Stimulated activated CD4-positive, alpha-beta T cell treated with anti-CD3 and anti-CD28 coated beads, Interleukin-4, amount 100 ng/mL, for 4 hours (primary cell): ENCODE measurements around the gene PRRT1.

Experiments
- DNase-seq, 2 experiments: peaks; one replicate each; pipeline ENCODE4 v3.0.0-alpha.2; 2020

Gene PRRT1

DNA sequence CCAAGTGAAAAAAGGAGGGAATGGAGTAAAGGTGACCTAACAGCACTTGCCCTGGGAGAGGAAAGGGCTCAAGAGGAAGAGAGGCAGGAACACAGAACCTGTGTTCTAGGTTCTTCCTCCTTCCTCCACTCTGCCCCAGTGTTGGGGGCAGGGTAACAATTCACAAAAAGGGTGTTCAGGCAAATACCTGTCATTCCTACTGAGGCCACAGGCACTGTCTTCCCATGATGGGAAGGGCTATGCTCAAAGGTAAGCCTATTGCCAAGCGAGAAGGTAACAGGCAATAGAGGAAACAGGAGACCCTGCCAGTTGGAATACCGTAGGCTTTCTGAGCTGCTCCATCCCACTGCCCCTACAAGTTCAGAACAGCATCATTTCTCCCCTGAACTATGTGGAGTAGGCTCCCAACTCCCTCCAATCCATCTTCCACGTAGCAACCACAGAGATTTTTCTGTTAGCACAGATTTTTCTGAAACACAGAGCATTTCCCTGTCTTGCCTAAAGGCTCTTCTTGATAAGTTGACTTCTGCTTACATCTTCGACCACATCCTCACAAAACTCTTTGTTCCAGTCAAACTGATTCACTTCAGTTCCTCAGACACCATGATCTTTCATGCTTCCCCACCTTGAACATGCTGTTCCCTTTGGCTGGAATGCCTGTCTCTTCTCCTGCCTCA lies 21.4 kb upstream of the PRRT1 start:
- no peak for DNase-seq

DNA sequence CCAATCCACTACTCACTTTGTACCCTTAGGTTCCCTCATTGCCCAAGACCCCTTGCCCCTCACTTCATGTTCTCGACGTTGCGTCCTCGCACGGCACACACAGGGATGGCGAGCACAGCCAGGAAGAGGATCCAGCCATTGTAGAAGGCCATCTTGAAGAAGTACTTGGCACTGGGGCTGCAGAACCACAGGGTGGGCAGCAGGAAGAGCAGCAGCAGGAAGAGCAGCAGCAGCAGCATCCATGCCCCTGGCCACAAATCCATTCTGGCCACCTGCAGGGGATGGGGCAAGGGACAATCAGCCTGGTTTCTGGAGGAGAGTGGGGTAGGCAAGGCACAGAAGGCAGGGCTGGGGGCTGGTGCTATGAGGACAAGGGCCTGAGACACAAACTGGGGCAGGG lies 19.5 kb upstream of the PRRT1 start:
- no peak for DNase-seq

DNA sequence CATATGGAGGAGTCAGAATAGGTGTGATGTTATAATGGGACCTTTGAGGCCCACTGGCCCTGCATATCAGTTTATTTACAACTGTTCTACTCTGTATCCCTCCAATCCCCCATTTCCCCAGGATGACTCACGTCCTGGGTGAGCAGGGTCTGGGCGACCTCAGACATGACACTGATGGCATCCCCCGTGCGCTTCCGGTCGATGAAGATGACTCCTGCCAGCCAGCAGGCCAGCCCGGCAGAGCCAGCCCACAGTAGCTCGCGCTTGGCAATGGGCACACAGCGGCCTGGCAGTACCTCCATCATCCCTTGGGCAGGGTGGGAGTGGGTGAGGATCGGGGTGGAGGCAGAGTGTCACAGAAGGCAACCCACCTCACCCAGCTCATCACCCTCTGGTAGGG lies 18.6 kb upstream of the PRRT1 start:
- DNase-seq: no peak

DNA sequence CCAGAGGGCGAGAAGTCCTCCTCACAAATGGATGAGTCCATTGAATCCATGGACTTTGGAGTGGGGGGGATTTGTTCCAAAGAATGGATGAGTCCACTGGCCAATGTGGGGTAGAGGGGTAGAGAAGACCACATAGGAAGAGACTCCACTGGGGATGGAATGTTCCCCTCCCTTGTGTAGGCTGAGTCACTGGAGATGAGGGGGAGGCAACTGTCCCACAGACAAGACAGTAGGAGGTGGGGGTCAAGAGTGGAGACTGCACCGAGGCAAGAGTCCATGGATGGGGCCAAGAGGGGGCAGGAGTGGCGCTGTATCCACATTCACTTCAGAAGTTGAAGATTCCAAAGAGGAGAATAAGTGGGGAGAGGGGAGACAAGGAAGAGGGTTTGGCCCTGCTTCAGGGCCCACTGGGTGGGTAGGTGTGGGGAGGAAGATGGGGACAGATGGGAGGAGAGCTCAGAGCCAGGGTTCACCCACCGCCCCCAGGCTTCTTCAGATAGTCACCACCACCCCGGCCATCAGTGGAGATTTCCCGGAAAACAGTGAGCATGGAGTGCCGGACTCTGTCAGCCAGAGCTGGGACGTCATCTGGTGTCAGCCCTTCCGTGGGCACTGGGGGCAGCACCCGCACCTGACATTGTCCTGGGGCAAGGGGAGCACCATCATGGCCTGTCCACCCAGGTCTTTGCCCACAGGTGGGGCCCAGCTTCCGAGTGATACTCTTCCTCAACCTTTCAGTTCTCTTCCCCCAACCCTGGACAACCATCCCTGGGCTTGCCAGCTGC lies 17.3 kb upstream of the PRRT1 start:
- no peak for DNase-seq

DNA sequence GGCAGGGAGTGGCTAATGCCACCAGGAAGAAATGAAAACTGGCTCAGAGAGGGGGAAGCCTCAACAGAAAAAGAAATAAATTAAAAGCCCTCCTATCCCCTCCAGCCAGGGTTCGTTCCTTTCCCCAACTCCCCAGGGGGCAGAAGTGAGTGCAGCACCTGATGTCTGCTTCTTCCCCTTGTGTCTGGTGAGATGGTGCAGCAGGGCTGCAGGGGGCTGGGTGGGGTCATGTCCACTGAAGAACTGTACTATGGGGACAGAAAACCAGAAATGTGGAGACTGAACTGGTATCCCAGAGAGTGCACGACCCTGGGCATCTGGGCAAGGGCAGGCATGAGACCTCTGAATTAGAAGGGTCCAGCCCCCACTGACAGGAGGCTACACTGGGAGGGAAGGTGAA lies 16.6 kb upstream of the PRRT1 start:
- DNase-seq: no peak

DNA sequence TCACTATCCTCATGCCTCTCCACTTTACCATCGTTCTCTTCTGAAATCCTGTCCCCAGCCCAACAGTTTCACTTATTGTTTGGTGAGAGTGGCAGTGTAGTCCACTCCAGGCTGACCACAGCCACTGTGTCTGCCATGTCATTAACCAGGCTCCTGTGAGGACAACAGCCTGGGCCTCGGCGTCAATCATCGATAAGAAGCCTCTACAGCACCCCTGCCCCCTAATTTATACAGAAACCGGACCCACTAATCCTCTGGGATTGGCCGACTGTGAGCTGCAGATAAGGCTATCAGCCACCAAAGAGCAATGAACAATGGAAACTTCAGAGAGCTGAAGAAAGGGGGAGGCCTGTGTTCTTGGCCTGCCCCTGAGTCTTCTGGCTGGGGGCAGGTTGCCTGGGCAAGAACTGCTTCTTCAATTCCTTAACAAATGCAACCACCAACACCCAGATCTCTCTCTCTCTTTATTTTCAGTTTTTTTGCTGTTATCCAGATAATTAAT lies 16.1 kb upstream of the PRRT1 start:
- DNase-seq: no peak

DNA sequence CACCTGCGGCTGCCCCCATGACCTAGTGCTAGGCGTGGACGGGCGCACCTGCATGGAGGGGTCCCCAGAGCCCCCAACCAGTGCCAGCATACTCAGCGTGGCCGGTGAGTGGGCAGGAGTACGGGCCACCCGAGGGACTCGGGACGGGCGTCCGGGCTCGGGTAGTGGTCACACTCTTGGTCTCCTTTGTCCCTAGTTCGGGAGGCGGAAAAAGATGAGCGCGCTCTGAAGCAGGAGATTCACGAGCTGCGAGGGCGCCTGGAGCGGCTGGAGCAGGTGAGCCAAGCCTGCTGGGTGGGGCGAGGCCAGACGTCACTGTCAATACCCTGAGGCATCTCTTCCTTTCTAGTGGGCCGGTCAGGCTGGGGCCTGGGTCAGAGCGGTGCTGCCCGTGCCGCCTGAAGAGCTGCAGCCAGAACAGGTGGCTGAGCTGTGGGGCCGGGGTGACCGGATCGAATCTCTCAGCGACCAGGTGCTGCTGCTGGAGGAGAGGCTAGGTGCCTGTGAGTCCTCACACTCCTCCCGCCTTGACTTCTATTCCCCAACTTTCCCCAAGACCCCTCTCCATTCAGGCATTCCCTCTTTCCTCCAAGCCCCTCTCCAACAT lies 15.5 kb upstream of the PRRT1 start:
- no peak for DNase-seq

DNA sequence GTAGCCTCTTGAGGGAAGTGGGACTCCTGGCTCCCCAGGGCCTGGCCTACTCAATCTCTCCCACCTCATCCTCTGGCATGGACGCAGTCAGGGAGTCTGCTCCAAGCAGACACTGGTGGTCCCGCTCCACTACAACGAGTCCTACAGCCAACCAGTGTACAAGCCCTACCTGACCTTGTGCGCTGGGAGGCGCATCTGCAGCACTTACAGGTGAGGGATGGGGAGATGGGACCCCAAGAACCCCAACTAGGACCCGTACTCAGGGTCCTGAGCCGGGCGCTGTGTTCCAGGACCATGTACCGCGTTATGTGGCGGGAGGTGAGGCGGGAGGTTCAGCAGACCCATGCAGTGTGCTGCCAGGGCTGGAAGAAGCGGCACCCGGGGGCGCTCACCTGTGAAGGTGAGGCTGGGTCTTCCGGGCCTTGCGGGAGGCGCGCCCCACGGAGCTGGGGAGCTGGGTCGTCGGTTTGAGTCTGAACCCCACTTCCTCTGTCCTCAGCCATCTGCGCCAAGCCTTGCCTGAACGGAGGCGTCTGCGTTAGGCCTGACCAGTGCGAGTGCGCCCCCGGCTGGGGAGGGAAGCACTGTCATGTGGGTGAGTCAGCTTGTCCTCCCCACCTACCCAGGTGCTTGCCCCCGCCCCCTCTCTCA lies 14.8 kb upstream of the PRRT1 start:
- no peak for DNase-seq

DNA sequence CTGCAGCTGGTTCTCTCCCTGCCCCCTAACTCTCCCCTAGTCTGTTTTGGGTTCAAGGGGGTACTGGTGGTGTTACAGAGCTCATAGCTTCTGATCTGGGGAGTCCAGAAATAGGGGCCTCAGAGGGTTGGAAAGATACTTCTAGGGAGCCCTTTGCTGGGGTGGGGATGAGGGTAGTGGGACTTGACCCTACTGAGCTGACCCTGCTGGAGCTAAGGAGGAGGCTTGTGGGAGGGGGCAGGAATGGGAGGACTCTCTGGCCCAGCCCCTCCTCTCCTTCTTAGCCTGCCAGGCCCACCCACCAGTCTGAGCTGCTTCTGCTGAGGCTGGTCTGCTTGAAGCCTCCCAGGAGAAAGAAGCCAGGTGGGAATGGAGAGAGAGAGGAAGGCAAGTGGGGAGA lies 12.6 kb upstream of the PRRT1 start, which contains the start of gene EGFL8:
EGFL8 (plus strand) TSS at position 301 of the 400 bp plus-strand sequence. CDS start 1,571 bp downstream, outside the sequence.
- DNase-seq: no peak

DNA sequence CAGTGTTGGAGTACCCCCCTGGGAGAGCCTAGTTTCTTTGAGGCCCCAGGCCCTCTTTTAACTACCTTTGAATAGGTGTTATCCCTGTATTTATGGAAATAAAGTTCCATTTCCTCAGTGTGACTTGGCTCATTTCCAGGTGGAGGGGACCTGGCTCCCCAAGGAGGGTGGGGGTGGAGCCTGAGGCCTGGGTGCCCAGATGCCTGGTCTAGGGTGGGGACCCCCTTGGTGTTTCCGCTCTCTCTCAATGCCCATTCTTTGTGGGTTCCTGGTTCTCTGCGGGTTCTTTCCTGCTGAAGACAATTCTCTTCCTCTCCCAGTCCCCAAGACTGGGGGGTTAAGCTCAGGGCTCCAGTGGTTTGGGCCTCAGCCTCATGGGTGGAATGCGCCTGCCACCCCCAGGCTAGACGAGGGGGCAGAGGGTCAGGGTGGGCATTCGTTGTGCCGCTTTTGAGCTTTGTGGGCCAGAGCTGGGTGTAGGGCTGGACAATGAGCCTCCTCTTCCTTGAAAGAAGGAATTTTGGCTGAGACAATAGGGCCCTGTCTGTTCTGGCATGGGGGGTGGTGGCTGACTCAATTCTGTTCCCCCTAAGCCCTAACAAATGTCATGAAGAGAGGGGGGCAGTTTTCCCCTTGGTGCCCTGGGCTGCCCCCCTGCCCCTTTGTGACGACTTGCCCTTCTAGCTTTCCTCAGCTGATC lies 12.0 kb upstream of the PRRT1 start:
- no peak for DNase-seq

DNA sequence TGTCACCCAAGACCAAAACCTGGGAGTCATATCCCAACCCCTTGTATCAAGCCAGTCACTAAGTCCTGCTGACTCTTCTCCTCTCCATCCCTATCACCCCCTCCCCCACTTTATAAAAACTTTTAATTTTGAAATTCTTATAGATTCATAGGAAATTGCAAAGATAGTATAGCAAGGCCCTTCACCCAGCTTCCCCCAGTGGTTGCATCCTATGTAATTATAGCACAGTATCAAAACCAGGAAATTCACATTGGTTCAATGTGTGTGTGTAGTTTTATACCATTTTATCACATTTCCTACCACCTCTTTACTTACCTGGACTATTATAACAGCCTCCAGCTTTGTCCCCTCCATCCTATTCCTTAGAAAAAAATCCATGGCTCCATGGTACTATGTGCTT lies 6.3 kb upstream of the PRRT1 start:
- no peak for DNase-seq

DNA sequence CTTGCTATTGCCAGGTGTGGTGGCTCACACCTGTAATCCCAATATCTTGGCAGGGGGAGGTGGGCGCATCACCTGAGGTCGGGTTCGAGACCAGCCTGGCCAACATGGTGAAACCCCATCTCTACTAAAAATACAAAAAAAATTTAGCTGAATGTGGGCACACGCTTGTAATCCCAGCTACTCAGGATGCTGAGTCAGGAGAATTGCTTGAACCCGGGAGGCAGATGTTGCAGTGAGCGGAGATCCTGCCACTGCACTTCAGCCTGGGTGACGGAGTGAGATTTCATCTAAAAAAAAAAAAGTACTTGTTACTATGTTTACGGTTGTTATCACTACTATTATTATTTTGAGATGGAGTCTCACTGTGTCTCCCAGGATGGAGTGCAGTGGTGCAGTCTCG lies 5.2 kb upstream of the PRRT1 start:
- DNase-seq: no peak

DNA sequence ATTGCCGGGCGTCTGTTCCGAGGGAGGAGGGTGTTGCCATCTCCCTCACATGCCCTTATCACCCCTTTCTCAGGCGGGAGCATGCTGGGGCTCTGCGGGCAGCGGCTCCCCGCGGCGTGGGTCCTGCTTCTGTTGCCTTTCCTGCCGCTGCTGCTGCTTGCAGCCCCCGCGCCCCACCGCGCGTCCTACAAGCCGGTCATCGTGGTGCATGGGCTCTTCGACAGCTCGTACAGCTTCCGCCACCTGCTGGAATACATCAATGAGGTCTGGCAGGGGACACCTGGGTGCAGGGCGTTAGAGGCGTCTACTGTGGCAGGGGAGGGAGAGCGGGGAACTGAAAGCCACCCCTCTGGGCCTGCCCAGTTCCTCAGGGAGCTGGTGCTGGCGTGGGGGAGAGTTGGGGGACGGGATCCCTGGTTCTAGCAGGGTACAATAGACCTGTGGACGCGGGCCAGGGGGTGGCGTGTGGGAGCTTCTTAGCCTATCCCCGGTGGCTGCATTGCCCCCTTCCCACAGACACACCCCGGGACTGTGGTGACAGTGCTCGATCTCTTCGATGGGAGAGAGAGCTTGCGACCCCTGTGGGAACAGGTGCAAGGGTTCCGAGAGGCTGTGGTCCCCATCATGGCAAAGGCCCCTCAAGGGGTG lies 2.9 kb upstream of the PRRT1 start:
- DNase-seq: peak; percentile 44 to 54

DNA sequence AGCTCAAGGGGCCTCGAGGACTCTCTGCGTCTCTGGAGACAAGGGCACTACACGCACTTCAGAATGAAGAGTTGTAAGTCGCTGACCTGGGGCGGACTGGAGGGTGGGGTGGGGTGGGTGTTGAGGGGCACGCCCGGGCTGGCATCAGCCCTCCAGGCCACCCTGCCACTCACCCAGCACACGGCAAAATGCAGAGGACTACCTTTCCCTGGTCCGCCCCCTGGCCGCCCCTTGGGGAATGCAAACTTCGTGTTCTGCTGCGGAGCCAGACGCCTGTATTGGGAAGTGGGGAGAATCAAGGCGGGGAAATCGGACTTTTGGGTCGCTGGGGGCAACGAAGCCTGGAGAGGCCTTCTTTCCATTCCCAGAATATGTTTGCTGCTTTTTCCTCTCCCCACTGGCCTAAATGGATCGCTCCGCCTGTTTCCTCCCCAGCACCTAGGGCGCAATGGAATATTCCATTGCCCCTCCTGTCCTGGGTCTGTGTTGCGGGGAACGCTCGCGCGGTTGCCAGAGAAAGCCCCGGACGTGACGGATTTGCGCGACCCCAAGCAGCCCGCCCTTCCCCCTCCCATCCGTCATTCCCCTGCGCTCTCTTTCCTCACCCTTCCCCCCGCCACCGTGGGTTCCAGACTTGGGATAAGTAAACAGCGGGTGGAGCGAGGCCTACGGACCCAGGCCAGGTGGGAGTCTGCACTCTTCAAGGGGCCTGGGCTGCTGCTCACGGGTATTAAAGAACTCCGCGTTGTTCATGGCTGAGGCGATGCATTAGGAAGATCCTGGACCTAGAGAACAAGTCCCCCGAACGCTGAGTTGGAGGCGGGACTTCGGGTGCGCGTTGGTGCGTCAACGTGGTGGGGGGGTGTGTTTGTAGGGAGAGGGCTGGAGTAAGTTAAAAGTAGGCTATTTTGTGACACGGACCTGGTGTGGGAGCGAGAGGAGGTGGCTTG lies 2.1 kb upstream of the PRRT1 start, which contains the start of gene PPT2:
PPT2 (plus strand) TSS at position 578 of the 950 bp plus-strand sequence. CDS start 454 bp downstream, outside the sequence.
- peak; percentile 58 to 67 for DNase-seq

DNA sequence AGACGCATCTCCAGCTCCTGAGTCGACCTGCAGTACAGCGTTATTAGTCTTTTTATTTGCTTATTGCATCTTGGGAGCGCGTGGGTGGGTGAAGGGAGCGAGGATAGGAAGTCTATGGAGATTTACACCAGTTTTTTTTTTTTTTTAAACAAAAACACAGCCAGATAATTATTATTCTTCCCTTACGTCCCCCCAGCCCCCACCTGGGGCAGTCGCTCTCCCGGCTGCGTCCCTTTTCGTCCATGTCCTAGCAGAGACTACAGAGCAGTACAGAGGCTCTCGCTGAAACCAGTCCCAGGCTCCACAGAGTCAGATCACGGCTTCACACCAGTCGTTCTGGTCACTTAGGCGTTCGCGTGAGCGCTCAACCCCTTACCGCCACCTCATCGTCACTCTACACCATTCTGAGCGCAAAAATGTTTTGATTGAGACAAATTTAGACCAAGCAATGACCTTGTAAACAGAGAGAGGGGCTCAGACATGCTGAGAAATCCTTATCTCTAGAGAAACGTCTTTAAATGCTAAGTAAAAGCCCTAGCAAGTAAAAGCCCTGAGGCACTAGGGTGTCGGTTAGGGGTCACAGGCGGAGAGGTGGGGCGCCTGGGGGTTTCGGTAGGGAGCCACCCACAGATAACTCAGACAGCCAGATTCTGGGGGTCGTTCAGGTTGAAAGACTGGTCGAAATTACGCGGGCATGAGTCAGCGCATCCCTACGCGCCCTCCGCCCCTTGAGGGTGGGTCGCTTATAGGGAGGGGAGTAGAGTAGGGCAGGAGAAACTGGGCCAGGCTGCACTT lies 1.2 kb upstream of the PRRT1 start:
- DNase-seq: no peak

DNA sequence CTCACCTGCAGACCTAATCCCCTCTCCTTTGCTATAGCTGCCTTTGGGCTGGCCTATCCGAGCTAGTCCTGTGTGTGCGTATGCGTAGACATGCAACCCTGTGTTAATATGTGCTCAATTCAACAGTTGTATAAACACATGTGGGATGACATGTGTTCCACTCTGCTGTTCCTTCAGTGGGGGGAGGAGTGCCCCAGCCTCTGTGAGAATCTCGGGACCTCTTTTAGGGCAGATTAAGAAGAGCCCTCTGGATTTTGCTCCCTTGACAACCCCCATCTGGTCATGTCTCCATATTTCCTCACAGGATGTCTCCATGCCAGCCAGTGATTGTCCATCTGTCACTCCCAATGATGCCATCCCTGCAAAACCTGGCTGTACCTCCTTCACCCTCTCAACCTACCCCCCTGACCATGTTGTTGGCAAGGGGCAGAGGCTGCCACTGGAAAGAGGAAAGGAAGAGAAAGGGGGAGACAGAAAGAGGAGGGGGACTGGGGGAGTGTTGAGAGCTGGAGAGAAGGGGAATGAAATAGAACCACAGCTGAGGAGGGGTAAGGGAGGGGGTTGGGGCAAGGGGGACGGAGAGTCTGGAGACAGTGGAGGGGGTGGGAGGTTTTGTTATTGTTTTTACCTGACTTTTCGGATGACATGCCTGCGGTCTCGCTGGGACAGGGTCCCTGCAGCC lies 417 bp downstream of the PRRT1 start:
- no peak for DNase-seq

DNA sequence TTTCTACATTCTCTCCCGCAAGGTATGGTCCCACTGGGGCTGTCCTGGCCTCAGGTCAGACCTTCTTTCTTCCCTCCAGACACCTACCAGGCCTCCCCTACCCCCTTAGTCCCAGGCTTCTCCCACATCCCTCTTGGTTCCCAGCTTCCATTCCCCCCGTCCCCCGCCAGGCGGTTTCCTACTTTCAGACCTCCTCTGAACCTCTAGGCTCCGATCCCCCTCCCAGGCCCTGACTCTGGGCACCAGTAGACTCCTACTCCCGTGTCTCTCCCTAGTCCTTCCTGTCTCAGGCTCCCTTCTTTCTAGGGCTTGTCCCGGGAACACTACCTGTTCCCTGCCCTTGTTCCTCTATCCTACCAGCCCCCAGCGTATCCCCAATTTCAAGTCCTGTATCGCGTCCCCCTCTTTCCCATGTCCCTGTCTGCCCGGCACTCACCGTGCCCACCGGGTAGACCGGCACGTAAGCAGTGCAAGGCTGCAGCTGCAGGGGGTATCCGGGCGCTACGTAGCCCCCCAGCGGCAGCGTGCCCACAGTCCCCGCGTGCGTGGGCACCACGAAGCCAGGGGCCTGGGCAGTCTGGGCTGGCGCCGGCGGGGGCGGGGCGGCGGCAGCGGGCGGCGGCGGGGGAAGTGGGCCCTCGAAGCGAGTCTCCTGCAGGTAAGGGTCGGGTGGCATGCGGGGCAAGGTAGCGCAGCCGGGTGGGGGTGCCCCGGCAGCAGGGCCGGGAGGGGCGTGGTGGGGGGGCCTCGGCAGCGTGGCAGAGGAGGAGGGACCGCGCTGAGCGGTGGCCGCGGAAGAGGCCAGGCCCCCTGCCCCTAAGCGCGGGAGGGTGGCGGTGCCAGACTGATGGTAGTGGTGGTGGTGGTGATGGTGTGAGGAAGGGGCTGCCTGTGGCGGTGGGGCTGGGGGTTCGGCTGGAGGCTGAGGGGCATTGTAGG lies 1.5 kb downstream of the PRRT1 start:
- DNase-seq: no peak

DNA sequence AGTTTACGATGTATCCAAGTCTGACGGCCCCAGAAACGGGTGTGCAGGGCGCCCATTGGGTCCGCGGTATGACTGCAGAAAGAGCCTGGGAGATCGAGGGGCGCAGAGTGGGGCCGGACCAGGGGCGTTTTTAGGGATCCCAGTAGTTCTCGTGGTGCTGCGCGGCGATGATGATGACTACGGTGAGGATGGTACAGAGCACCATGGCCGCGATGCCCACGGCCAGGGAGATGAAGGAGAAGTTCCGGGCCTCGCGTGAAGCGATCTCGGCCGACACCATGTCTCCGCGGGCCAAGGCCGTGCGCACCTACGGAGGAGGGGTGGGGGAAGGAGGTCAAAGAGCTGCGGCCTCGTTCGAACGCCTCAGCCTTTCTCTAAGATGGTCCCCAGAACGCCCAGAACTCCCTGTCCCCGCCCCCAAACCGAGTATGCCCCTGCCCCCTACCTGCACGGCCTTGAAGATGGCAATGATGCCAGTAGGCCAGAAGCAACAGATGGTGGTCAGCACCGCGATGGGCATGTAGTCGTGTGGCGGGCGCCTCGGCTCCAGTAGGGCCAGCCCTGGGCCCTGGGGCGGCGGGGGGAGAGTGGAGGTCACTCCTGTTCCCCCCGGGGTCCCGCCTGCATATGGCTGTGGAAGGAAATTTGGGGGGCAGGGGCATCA lies 2.5 kb downstream of the PRRT1 start:
- DNase-seq: no peak
